Measurements from ENCODE around the gene RAPGEF1.

Gene RAPGEF1

DNA sequence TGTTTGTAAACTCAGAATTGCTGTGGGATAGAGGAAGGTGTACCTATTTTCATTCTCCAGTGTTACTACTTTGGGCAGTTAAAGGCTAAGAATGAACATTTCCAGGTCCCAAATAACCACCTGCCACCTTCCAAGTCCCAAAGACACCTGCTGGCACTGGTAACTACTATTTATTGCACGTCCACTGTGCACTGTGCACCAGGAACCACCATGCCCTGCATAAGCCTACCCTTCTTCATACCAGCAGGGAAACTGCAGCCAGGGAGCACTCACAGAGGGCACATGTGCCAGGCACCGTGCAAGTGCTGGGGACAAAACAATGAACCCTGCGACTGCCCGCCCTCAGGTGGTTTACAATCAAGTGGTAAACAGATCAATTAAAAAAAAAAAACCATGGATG, 34.9 kb downstream of the RAPGEF1 start:
- no peak for DNase-seq (ENCODE audit: low read depth)

DNA sequence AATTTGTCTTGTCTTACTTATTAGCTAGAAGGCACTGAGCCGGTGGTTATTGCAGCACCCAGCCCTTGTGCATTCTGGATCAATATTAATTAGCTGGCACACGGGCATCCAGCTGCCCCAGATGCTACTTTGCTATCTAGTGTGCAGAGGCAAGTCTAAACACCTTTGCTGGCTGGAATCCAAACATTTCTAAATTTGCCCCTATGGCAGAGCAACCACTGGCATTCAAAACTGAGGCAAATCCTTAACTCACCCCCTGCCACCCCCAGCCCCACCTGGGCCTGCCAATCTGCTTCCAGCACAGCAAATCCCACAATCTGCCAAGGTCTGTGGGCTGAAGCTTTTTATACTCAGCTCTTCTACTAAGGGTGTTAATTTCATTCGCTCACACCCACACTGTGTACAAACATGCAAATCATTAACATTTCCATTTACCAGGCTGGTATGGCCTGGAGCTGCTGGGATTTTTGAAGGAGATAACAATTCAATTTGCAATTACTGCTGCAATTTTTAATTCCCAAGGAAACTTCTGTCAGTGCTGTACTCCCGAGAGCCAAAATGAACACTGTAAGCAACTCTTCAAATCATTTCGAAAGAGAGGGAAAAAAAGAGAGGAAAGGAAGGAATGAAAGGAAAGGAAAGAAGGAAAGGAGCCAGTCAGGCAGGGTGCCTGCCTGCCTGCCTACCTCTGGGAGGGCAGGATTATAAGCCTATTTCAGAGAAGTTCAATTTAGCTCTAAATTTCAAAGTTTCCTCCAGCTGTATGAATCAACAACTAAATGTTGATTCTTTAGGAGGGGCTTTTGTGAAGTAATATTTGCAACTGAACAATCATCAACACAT, 35.5 kb downstream of the RAPGEF1 start:
- DNase-seq (ENCODE audit: low read depth): no peak

DNA sequence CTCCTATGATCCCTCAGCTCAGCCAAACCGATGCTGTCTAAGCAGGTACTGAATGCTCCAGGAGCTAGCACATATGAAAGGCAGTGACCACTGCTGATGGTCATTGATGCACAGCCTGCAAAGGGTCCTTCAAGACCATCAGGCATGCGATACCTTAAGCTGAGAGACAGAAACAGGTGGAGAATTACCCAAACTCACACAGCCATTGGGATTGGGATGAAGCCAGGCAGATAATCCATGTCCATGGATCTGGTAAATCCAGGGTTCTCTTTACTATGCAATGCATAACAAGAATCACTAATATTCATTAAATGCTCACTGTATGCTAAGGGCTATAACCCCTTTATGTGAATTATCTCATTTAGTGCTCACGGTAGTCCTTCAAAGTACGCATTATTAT, 36.2 kb downstream of the RAPGEF1 start:
- no peak for DNase-seq (ENCODE audit: low read depth)

DNA sequence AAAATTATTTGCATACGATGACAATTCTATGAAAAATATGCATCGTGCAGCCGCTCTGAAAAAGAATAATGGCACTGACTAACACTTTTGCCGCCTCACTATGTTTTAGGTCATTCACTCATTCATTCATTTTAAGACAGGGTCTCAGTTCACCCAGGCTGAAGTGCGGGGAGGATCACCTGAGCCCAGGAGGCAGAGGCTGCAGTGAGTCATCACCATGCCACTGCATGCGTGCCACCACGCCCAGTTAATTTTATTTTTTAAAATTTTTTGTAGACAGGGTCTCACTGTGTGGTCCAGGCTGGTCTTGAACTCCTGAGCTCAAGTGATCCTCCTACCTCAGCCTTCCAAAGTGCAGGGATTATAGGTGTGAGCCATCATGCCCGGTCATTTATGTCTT, 37.0 kb downstream of the RAPGEF1 start:
- DNase-seq (ENCODE audit: low read depth): no peak

DNA sequence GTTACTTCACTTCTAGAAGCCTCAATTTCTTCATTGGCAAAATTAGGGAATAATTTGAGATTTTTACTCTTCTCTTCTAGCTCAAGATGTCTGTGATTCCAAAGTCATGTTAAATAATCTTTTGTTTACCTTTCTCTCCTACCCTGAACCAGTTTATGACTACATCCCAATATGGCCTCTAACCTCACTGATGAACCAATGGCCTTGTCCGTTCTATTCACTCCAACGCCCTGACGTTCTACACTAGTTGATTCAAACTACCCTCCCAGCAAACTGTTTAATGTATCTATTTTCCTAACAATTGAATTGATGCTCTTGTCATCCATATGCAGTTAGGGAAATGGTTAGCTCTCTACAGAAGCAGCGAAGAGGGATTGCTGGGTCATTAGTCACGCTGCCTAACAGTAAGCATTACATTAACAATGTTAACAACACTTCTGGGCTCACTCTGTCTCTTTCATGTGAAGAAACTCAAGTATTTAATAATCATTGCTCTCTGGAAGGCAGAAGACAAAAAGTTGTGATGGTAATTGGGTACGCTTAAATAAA, 38.0 kb downstream of the RAPGEF1 start:
- DNase-seq (ENCODE audit: low read depth): no peak

DNA sequence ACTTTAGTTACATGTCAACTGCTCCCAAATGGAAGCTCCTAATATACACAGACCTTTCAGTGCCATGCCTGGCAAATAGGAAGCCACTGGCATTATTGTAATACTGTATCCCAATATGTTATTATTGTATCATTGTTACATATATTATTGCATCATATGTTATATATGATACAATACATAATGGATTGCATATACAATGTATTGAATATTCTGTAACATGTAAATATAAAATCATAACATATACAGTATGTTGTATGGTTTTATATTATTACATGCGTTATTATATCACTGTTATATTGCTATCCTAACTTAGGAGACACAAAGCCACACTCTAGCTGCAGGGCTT, 38.5 kb downstream of the RAPGEF1 start:
- no peak for DNase-seq (ENCODE audit: low read depth)

DNA sequence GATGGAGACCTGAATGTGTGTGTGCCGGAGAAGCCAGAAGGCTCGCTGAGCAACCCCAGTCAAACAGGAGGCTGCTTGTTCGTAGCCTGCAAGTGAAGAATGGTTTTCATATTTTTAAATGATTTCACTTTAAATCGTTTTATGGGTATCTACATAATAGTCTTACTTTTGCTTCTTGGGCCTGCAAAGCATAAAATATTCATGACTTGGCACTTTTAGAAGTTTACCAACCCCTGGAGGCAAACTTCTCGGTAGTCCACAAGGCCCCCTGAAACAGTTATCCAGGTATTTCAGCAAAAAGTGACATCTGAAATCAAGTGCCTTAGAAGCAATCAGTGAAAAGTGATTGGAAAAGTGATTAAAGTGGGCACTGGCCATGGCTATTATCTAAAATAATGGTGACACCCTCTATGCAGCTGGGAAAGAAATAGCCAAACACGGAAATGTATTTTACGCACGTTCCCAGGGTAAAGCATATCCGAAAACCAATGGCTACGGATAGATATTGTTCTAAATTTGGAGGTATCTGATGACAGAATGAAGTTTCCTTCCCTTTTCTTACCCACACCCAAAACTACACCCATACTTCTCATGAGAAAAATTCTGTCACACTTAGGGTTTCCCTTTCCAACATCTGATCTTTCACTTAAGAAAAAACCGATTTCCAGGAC, 39.0 kb downstream of the RAPGEF1 start:
- no peak for DNase-seq (ENCODE audit: low read depth)

DNA sequence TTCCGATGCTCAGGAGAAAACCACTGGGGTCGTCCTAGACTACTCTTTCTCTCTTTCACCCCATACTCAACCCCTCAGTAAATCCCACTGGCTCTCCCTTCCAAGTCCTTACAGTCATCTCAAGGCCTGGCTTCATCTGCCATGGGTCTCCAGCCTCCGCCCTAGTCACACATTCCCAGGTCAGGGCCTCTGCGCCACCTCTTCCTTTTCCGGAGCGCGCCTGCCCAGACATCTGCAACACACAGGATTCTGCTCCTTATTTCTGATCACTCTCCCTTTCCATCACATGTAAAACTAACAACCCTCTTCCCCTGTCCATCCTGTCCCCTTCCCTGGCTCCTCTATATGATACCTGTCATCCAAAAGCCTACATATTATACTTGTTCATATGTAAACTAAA, 39.8 kb downstream of the RAPGEF1 start:
- DNase-seq (ENCODE audit: low read depth): no peak

DNA sequence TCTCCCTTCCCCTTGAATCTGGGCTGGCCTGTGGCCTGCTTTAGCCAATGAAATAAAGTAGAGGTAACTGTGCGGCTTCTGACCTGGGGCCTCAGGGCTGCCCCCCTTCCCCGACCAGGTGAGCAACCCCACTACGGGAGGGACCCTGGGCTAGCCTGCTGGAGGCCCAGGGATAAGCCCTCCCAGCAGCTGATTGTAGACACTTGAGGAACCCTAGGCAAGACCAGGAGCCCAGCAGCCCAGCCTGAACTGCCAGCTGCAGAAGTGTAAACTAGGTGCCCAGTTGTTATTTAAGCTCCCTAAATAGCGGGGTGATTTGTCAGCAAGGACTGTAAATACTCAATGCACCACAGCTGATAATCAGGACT, 41.3 kb downstream of the RAPGEF1 start:
- DNase-seq (ENCODE audit: low read depth): no peak

DNA sequence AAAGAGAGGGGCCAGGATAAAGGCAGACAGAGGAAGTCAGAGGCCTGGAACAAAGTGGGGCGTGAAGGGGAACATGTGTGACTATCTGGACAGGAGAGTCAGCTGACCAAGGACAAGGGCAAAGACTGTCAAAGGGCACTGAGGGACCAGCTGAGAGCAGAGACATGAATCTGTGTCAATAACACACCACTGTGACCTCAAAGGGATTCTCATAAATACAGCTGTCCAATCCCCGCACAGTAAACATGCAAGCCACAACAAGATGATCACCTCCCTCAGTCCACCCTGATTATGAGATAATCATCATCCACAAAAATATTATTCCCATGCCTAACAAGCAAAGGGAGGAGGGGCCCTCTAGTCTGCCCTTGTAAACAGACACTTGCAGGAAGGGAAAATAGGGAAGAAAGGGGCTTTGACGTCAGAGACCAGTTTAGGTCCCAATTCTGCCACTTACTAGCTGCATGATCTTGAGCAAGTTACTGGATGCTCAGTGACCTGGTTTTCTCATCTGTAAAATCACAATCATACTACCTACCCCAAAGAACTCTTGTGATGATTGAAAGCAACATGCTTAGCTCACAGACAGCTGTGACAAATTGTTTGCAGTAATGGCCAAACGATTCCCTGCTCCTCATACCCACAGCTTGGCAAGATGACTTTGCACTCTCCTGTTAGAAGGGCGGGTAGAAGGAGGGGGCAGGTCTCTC, 41.8 kb downstream of the RAPGEF1 start:
- no peak for DNase-seq (ENCODE audit: low read depth)

DNA sequence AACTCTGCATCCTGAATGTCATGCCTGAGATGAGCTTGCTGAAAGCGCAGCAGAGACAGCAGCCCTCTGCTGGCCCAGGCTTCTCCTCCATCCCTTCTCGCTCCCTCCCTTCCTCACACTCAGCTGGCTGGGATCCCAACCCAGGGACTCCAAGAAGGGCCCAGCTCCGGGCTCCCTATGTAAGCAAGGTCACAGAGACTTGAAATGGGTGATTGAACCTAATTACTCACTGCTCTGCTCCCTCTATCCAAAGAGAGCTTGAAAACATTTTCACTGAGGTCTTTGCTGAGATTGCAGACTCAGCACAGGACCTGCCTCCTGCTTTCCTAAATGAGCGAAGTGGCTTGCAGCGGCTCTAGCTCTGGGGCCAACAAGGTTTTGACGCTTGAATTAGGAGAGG, 42.8 kb downstream of the RAPGEF1 start:
- DNase-seq (ENCODE audit: low read depth): no peak

DNA sequence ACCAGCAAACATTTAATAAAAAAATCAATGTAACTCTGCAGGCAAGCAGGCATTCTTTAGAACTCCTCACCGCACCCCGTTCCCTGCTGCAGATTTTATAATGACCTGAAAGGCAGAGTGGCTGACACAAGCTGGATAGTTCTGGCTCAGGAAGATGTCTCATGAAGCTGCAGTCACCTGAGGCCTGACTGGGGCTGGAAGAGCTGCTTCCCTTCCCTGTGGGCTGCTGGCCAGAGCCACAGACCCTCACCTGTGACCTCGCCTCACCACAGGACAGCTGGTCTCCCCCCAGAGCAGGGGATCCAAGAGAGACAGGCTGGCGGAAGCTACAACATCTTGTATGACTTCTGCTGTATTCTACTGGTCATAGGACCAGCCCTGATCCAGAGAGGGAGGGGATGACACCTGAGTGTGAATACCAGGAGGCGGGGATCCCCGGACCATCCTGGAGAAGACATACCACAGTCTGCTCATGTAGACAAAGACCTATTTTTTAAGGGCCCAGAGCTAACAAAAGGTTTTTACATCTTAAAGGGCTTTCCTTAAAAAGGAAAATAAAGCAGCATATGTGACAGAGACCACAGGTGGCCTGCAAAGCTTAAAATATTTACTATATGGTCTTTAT, 43.9 kb downstream of the RAPGEF1 start:
- DNase-seq (ENCODE audit: low read depth): no peak

DNA sequence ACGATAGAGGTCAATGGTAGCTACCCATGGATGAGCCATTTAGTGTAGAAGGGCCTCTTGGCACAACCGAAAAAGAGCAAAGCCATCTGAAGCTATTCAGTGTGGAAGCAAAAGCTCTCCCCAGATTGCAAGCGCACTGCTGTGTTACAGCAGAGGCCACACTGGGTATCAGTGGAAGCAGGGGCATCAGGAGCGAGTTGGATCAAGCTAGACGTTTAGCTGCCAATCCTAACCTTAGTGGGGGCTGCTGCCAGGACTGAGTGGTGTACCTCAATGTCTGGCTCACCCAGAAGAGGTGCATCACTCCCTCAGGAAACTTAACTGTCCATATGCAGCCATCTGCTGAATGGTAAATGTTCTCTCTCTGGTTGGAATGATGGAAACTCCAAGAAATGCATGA, 44.5 kb downstream of the RAPGEF1 start:
- no peak for DNase-seq (ENCODE audit: low read depth)

DNA sequence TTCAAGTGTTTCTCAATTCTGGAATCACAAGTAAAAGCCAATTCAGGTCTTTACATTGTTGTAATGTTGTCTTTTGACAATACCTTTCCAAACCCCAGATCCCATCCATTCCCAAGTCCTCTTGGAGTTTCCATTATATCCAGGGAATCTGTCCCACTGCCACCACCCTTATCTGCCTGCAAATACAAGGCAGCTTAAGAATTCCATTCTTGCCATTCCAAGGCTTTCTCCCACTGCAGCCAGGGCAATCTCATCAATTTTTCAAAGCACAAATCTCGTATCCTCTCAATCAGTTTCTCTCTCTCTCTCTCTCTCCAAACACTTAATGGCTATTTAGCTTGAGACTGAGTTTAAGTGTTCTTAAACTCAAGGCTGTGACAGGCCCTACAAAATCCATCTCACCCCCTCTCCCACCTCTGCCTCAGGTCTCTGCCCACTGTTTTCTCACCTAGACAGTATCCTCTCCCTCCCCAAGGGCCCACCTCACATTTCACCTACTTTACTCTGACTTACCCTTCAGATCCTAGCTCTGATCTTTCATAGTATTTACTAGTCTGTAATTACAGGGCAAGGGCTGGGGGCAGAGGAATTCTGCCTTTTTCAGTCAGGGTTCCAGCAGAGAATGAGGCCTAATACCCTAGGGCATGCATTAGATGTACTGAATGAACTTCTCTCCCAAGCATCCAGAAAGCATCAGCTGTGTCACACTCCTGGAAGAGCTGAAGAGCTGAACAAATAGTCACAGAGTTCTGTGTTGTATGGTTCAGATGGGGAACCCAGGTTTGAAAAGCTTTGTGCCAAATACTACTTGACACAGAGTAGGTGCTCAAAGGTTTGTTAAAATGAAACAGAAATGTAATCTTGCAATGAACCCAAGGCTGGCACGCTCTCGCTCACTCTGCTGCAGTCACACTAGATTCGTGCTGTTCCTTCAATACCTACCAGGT, 46.0 kb downstream of the RAPGEF1 start:
- DNase-seq (ENCODE audit: low read depth): no peak

DNA sequence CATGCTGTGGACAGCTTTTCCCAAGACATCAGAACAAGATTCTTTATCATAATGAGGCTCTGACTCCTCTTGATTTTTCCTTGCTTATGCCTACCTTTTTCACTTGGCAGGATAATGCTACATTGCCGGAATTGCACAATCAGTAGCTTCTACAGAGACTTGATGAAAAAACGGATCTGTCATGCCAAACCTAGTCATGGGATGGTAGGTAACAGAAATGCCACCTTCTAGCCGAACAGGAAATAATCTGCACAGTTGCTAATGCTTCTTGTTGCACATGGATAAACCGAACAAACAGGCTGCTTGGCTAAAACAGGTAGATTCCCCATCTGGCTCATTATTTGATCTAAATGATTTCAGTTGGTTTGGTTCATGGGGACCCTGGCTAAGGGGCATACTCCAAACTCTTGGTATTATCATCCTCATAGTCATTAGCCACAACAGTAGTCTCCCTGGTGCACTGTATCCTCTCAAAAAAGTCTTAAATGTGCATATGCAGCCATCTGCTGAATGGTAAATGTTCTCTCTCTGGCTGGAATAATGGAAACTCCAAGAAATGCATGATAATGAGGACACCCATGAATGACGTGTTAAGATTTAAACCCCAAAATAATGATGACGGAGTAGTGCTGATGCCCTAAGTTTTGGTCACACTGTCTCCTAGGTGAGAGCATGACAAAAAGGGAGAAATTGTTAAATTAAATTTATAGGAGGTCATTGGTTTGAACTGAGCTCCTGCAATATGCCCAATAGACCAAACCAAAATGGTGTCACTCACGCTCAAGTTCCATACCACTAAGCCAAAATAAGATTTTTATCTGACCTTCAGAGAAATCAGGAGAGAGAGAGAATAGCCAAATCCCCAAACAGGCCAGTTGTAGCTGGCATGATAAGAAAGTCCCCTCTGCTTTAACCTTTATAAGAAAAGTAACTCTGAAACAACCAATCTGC, 47.0 kb downstream of the RAPGEF1 start:
- DNase-seq (ENCODE audit: low read depth): no peak

DNA sequence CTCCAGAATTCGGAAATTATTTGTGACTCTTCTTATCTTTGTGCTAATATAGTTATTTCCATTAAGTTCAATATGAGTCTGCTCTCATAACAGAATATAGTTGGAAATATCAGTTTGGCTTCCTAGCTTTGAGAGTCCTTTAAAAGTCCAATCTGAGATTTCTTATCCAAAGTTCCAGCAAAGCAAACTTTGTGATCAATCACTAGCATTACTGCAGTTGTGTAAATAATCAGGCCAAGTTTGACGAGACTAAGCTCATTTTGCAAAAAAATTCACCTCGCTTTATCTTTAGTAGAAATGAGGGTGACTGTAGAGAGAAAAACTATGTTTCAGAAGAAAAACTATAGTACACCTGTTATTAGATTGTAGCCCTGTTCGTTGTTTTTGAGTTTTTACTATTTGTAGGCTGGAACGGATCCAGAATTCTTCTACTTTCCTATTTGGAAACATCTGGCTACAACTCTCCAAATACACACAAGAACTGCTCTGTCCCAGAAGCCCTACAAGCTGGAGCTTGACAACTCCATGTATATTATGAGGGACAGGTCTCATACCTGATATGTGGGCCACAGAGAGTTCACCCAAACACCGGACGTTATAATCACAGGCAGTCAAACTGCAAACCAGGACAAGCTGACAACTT, 47.8 kb downstream of the RAPGEF1 start:
- DNase-seq (ENCODE audit: low read depth): no peak

DNA sequence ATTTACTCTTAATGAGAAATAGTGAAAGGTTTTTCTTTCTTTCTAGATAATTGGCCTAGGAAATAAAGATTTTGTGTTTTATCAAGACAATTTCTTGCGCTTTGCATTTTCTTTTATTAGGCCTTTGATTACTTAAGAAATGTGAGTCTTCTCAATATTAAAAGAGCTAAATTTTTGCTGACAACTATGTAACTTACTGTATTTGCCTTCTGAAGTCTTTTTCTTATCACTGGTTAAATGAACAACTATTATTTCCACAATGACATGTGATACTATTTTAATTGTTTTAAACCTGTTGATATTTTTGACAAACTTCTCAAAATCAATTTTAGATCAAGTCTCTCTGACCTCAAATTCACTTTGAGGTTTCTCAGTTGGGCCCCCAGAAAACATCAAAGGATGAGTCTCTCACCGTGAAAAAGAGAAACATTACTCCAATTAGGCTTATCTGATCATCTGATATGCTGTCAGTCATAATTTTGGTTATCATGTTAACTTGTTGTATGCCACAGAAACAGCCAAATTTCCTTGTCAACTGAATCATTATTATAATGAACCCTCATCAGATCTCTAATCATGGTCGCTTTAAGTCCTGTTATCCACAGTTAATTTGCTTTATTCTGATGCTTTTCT, 48.8 kb downstream of the RAPGEF1 start:
- DNase-seq (ENCODE audit: low read depth): no peak

DNA sequence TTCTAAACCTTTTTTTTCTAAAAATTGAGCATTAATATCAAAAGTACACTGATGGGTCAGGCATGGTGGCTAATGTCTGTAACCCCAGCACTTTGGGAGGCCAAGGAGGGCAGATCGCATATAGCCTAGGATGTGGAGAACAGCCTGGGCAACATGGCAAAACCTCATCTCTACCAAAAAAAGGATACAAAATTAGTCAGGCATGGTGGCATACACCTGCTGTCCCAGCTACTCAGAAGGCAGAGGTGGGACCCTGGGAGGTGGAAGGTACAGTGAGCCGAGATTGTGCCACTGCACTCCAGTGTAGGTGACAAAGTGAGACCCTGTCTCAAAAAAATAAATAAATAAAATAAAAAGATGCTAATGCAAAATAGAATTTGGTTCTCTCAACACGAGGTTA, 49.4 kb downstream of the RAPGEF1 start:
- DNase-seq (ENCODE audit: low read depth): no peak

DNA sequence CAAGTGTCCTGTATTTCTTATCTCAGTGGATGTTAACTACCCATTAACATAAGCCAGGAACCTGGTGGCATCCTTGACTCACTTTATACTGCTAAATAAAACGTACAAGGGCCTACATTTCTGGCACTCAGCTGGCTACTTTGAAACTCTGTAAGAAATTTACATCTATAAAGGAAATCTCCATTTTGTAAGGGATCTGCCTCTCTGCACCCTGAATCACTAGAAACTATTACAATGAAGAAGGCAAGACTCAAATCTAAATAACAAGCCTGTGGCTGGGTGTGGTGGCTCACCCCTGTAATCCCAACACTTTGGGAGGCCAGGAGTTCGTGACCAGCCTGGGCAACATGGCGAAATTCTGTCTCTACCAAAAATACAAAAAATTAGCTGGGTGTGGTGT, 51.5 kb downstream of the RAPGEF1 start:
- DNase-seq (ENCODE audit: low read depth): no peak

Measured in stimulated activated CD8-positive, alpha-beta memory T cell treated with anti-CD3 and anti-CD28 coated beads, Interleukin-12 subunit alpha, Interleukin-12 subunit beta, amount 100 ng/mL, for 4 hours (primary cell).